ENCODE data around the gene TRIM17.

The TRIM17 gene

GRCh38 chr1:228393268-228393701 is 23.4 kb downstream of the TRIM17 start:
- H3K9ac ChIP-seq (ENCODE audit: low read depth, low read length), result no peak overlapping the region
- no peak overlapping the region for H3K4me3 ChIP-seq (ENCODE audit: low read depth in 1 of 2, low read length in 2 of 2)
- no peaks in the 10 kb centered on the region for H3K79me2 ChIP-seq (ENCODE audit: insufficient read depth, low read length)
- ATAC-seq (ENCODE audit: insufficient read depth, low read depth) (peak; percentile 27; the same call in 1 of the 3 replicates), DNase-seq (no peak)
- no peaks in the 10 kb centered on the region for H3K4me1 ChIP-seq (ENCODE audit: insufficient read depth, low read length)
- TF ChIP-seq CTCF (IDR thresholded peaks at IDR 0.05; ENCODE audit: borderline replicate concordance, extremely low read depth, low read length, poor library complexity, severe bottlenecking) (peak; percentile 44), EZH2 (IDR thresholded peaks at IDR 0.05; ENCODE audit: borderline replicate concordance, low read depth, low read length, severe bottlenecking) (no peak)
- no peak overlapping the region for H3K27ac ChIP-seq (ENCODE audit: low read length)
- no peaks in the 10 kb centered on the region for H3K9me3 ChIP-seq (ENCODE audit: insufficient read depth, low read length, severe bottlenecking)
- H2AFZ ChIP-seq (ENCODE audit: low read depth, low read length), result no peak overlapping the region
- H3K36me3 ChIP-seq (ENCODE audit: insufficient read depth, low read length), result peaks cover 54% of the 10 kb centered on the region
- H3K27me3 ChIP-seq (ENCODE audit: insufficient read depth, low read length, poor library complexity), result no peaks in the 10 kb centered on the region
- no peak overlapping the region for H3K4me2 ChIP-seq (ENCODE audit: insufficient read depth, low read length)
- H4K20me1 ChIP-seq (ENCODE audit: insufficient read depth, low read length), result peaks cover 36% of the 10 kb centered on the region

GRCh38 chr1:228392111-228392936 is 24.3 kb downstream of the TRIM17 start:
- no peaks in the 10 kb centered on the region for H3K4me1 ChIP-seq (ENCODE audit: insufficient read depth, low read length)
- no peak overlapping the region for H3K9ac ChIP-seq (ENCODE audit: low read depth, low read length)
- H3K36me3 ChIP-seq (ENCODE audit: insufficient read depth, low read length), result peaks cover 45% of the 10 kb centered on the region
- H3K79me2 ChIP-seq (ENCODE audit: insufficient read depth, low read length), result no peaks in the 10 kb centered on the region
- no peak overlapping the region for H3K4me2 ChIP-seq (ENCODE audit: insufficient read depth, low read length)
- no peak overlapping the region for H2AFZ ChIP-seq (ENCODE audit: low read depth, low read length)
- DNase-seq (no peak), ATAC-seq (ENCODE audit: insufficient read depth, low read depth) (0 out of 3 replicates have a peak, but pooled peaks have one; percentile 13)
- H4K20me1 ChIP-seq (ENCODE audit: insufficient read depth, low read length), result peaks cover 35% of the 10 kb centered on the region
- no peaks in the 10 kb centered on the region for H3K9me3 ChIP-seq (ENCODE audit: insufficient read depth, low read length, severe bottlenecking)
- no peak overlapping the region for H3K27ac ChIP-seq (ENCODE audit: low read length)
- no peak for TF ChIP-seq CTCF (IDR thresholded peaks at IDR 0.05; ENCODE audit: borderline replicate concordance, extremely low read depth, low read length, poor library complexity, severe bottlenecking)
- TF ChIP-seq EZH2 (IDR thresholded peaks at IDR 0.05; ENCODE audit: borderline replicate concordance, low read depth, low read length, severe bottlenecking), result no peak
- no peak overlapping the region for H3K4me3 ChIP-seq (ENCODE audit: low read depth in 1 of 2, low read length in 2 of 2)
- no peaks in the 10 kb centered on the region for H3K27me3 ChIP-seq (ENCODE audit: insufficient read depth, low read length, poor library complexity)

- Histone ChIP-seq H3K9ac (ENCODE audit: low read depth, low read length) (no peak overlapping the region), H3K27me3 (ENCODE audit: insufficient read depth, low read length, poor library complexity) (no peaks in the 10 kb centered on the region), H3K9me3 (ENCODE audit: insufficient read depth, low read length, severe bottlenecking) (no peaks in the 10 kb centered on the region), H3K4me1 (ENCODE audit: insufficient read depth, low read length) (no peaks in the 10 kb centered on the region), H3K4me3 (ENCODE audit: low read depth in 1 of 2, low read length in 2 of 2) (no peak overlapping the region), H3K79me2 (ENCODE audit: insufficient read depth, low read length) (no peaks in the 10 kb centered on the region), H2AFZ (ENCODE audit: low read depth, low read length) (no peak overlapping the region), H3K27ac (ENCODE audit: low read length) (no peak overlapping the region), H3K36me3 (ENCODE audit: insufficient read depth, low read length) (peaks cover 37% of the 10 kb centered on the region), H3K4me2 (ENCODE audit: insufficient read depth, low read length) (no peak overlapping the region), H4K20me1 (ENCODE audit: insufficient read depth, low read length) (peaks cover 32% of the 10 kb centered on the region)
- DNase-seq (no peak), ATAC-seq (ENCODE audit: insufficient read depth, low read depth) (peak; percentile 20; the same call in 1 of the 3 replicates)
- TF ChIP-seq EZH2 (IDR thresholded peaks at IDR 0.05; ENCODE audit: borderline replicate concordance, low read depth, low read length, severe bottlenecking) (no peak), CTCF (IDR thresholded peaks at IDR 0.05; ENCODE audit: borderline replicate concordance, extremely low read depth, low read length, poor library complexity, severe bottlenecking) (no peak)
These were observed 25.1 kb downstream of the TRIM17 start for GRCh38 chr1:228391411-228392020.
